HL-60 (cell line): ENCODE results near the gene THAP12.

Source experiments
- DNase-seq, 2 experiments: peaks; one replicate each; pipeline ENCODE4 v3.0.0-alpha.2; 2010 to 2020; ENCODE audit warnings: low read depth in 1 of 2, low spot score in 1 of 2
- H3K27ac ChIP-seq: fragments of 250-450 bp; sonication (Bioruptor Pico); replicated peaks from 2 replicates; pipeline ENCODE4 v1.5.1; 2020; ENCODE audit warnings: mild to moderate bottlenecking, moderate library complexity
- H3K27me3 ChIP-seq: fragments of 250-450 bp; sonication (Bioruptor Pico); 2 replicates; pipeline ENCODE4 v1.5.1; 2021; ENCODE audit warnings: mild to moderate bottlenecking, moderate library complexity; ENCODE audit not compliant: insufficient read depth, poor library complexity, severe bottlenecking
- H3K4me3 ChIP-seq: replicated peaks from 2 replicates; pipeline ENCODE4 v1.5.1; 2011; ENCODE audit warnings: mild to moderate bottlenecking, control low read depth, low read length; ENCODE audit not compliant: insufficient read depth
- GABPA ChIP-seq: IDR thresholded peaks from 2 replicates; pipeline ENCODE4 v1.6.1; 2012; ENCODE audit warnings: low read depth
- POLR2AphosphoS5 ChIP-seq: IDR thresholded peaks from 2 replicates; pipeline ENCODE4 v1.6.1; 2012; ENCODE audit warnings: low read depth
- REST ChIP-seq: IDR thresholded peaks from 2 replicates; pipeline ENCODE4 v1.6.1; 2012; ENCODE audit warnings: low read depth; ENCODE audit not compliant: insufficient replicate concordance
- SPI1 ChIP-seq: IDR thresholded peaks from 2 replicates; pipeline ENCODE4 v1.6.1; 2012; ENCODE audit warnings: low read depth, mild to moderate bottlenecking, borderline replicate concordance
- TF ChIP-seq, protein P1 (sequence below): IDR thresholded peaks from one replicate; pipeline ENCODE4 v1.5.1; 2011; ENCODE audit warnings: low read length, control low read depth, inconsistent platforms; ENCODE audit not compliant: insufficient read depth

The THAP12 gene

GRCh38 chr11:76361374-76361773, 19.6 kb downstream of the THAP12 start:
- Histone ChIP-seq H3K27me3 (no peaks in the 10 kb centered on the region), H3K27ac (no peak overlapping the region), H3K4me3 (no peak overlapping the region)
- TF ChIP-seq SPI1 = no peak
- TF ChIP-seq, protein P1, sequence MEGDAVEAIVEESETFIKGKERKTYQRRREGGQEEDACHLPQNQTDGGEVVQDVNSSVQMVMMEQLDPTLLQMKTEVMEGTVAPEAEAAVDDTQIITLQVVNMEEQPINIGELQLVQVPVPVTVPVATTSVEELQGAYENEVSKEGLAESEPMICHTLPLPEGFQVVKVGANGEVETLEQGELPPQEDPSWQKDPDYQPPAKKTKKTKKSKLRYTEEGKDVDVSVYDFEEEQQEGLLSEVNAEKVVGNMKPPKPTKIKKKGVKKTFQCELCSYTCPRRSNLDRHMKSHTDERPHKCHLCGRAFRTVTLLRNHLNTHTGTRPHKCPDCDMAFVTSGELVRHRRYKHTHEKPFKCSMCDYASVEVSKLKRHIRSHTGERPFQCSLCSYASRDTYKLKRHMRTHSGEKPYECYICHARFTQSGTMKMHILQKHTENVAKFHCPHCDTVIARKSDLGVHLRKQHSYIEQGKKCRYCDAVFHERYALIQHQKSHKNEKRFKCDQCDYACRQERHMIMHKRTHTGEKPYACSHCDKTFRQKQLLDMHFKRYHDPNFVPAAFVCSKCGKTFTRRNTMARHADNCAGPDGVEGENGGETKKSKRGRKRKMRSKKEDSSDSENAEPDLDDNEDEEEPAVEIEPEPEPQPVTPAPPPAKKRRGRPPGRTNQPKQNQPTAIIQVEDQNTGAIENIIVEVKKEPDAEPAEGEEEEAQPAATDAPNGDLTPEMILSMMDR = no peak
- TF ChIP-seq POLR2AphosphoS5 = no peak
- TF ChIP-seq REST = no peak
- no peak for TF ChIP-seq GABPA
- DNase-seq = no peak

DNA sequence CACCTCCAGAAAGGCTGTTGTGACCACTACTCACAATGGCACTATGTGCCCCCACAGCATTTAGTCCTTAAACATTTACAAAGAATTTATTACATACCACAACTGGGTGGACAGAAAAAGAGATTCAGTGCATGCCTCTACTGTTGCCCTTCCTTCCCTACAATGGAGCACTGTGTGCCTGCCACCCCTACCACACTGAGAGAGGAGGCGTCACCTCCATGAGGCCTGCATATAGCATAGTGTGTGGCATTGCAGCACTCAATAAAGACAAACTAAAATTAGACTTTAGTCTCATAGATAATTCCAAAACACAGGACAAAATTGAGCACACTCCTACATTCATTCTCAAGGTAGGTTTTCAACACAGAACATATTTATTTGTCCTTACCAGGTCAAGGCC, 25.8 kb downstream of the THAP12 start:
- TF ChIP-seq, protein P1 = no peak
- TF ChIP-seq POLR2AphosphoS5 (no peak), SPI1 (no peak), GABPA (no peak), REST (no peak)
- Histone ChIP-seq H3K27me3 (no peaks in the 10 kb centered on the region), H3K4me3 (no peak overlapping the region), H3K27ac (no peak overlapping the region)
- DNase-seq = no peak

GRCh38 chr11:76348348-76348747, 32.6 kb downstream of the THAP12 start:
- H3K27me3 ChIP-seq = no peaks in the 10 kb centered on the region
- no peak for DNase-seq
- H3K27ac ChIP-seq = no peak overlapping the region
- no peak overlapping the region for H3K4me3 ChIP-seq
- TF ChIP-seq SPI1 (no peak), POLR2AphosphoS5 (no peak), REST (no peak), GABPA (no peak)
- TF ChIP-seq, protein P1 = no peak
